GM23338 (cell line): Measurements from ENCODE around the gene PMIS2.
"Not testable (repeated sequence)": the region's sequence is repeated elsewhere in the genome, so short reads cannot be mapped to it uniquely, and the experiment has no call there.

Experiments used
- CREB1 ChIP-seq: fragments of 250-450 bp; sonication (Bioruptor Pico); IDR thresholded peaks from 2 replicates; pipeline ENCODE4 v1.5.0; 2020; ENCODE audit warnings: low read depth, mild to moderate bottlenecking, moderate library complexity
- CTCF ChIP-seq, 2 experiments: fragments of 200-600 bp in 1 of 2; sonication (generic) in 1 of 2; conservative IDR thresholded peaks; 2 replicates each; pipeline versions ENCODE4 v1.5.1 to v1.6.1; 2016 to 2017; ENCODE audit warnings: antibody characterized with exemption in 2 of 2, low read depth in 2 of 2, mild to moderate bottlenecking in 2 of 2, moderate library complexity in 1 of 2
- ETS1 ChIP-seq: IDR thresholded peaks from 2 replicates; pipeline ENCODE4 v1.6.1; 2016; ENCODE audit warnings: antibody characterized with exemption
- EZH2 ChIP-seq: fragments of 200-600 bp; sonication (generic); IDR thresholded peaks from one replicate; pipeline ENCODE4 v1.8.0; 2017; ENCODE audit warnings: antibody characterized with exemption, mild to moderate bottlenecking, low read depth; ENCODE audit not compliant: unreplicated experiment
- JUNB ChIP-seq: IDR thresholded peaks from one replicate; pipeline ENCODE4 v1.6.1; 2016; ENCODE audit warnings: antibody characterized with exemption; ENCODE audit not compliant: unreplicated experiment
- NANOG ChIP-seq: IDR thresholded peaks from 2 replicates; pipeline ENCODE4 v1.6.1; 2016; ENCODE audit warnings: antibody characterized with exemption, borderline replicate concordance
- POLR2AphosphoS5 ChIP-seq: IDR thresholded peaks from 2 replicates; pipeline ENCODE4 v1.6.1; 2016; ENCODE audit warnings: antibody characterized with exemption, low read depth
- REST ChIP-seq: IDR thresholded peaks from one replicate; pipeline ENCODE4 v1.6.1; 2018; ENCODE audit warnings: antibody characterized with exemption; ENCODE audit not compliant: unreplicated experiment
- STAT1 ChIP-seq: IDR thresholded peaks from one replicate; pipeline ENCODE4 v1.6.1; 2016; ENCODE audit warnings: antibody characterized with exemption; ENCODE audit not compliant: unreplicated experiment
- ZNF114 ChIP-seq: fragments of 250-450 bp; sonication (Bioruptor Pico); IDR thresholded peaks from 2 replicates; pipeline ENCODE4 v1.5.0; 2020; ENCODE audit warnings: mild to moderate bottlenecking, moderate library complexity

GRCh38 chr19:35595026-35595425 is 9.1 kb downstream of the PMIS2 start:
- TF ChIP-seq CTCF (conservative IDR thresholded peaks at IDR 0.05; ENCODE audit: low read depth in 2 of 2); EZH2; REST; POLR2AphosphoS5; ZNF114 (CRISPR knock-in tag); ETS1; STAT1; CREB1 (CRISPR knock-in tag); JUNB; NANOG: not testable (repeated sequence)
